Measurements from ENCODE around the gene CLCN6. TPM values are rescaled to one million over a fixed set of nuclear protein-coding genes. Genes with fewer than 3 reads are reported as not detected.

CLCN6 gene
- polyA plus RNA-seq, 4 donors: 9.2 to 20.9 (median 12.1) TPM

DNA sequence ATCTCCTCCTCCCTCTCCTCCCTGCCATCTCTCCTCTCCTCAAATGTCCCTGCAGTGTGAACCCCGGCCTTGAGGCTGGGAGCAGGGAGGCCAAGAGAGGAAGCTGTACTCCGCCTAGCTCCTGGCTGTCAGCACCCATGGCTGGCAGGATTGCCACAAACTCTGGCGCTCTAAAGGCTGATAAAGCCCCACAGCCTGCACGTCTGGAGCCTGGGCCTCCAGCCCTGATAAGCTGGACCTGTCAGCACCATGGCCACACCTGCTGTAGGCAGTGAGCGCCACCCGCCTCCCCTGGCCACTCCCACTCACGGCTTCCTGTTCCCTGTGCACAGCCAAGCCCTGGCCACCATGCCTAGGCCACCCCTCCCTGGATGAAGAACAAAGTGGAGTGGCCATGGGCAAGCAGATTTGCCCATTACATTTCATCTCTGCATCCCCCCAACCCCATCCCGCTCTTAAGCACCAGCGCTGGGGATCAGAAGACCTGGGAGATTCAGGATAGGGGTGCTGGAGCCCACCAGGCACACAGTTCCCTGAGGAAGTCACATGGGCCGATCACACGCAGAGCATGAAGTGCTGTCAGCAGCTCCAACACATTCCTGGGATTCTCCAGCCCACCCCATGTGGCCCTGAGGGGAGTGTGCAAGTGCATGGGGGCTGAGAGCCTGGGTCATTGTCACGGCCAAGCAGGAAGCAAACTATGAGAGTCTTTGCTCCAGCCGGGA lies 77.0 kb downstream of the CLCN6 start:
- H3K36me3 ChIP-seq (ENCODE audit: control insufficient read depth in 3 of 3, insufficient read depth in 2 of 3, low read depth in 1 of 3, low read length in 3 of 3): no peaks in the 10 kb centered on the region
- 41 to 45% (median 43%) methylated on average over 12 to 13 of the region's 13 CpGs for WGBS, 3 donors
- FAIRE-seq (no peak), DNase-seq (peak; percentile 87 to 90)
- peaks cover 0 to 22% (median 0%) of the 10 kb centered on the region in 3 donors for H3K4me1 ChIP-seq (ENCODE audit: control insufficient read depth in 3 of 3, insufficient read depth in 2 of 3, low read depth in 1 of 3, low read length in 2 of 3)
- no peaks in the 10 kb centered on the region for H3K9me3 ChIP-seq (ENCODE audit: control insufficient read depth in 2 of 2, insufficient read depth in 1 of 2, low read depth in 1 of 2, low read length in 1 of 2)
- no peak overlapping the region for H3K27ac ChIP-seq (ENCODE audit: low read depth in 1 of 3, low read length in 2 of 3)
- peaks cover 0 to 3% (median 0%) of the 10 kb centered on the region in 3 donors for H3K27me3 ChIP-seq (ENCODE audit: control insufficient read depth in 3 of 3, insufficient read depth in 3 of 3, low read length in 3 of 3)
- H3K4me3 ChIP-seq (ENCODE audit: low read depth in 1 of 3, low read length in 3 of 3): no peak overlapping the region

DNA sequence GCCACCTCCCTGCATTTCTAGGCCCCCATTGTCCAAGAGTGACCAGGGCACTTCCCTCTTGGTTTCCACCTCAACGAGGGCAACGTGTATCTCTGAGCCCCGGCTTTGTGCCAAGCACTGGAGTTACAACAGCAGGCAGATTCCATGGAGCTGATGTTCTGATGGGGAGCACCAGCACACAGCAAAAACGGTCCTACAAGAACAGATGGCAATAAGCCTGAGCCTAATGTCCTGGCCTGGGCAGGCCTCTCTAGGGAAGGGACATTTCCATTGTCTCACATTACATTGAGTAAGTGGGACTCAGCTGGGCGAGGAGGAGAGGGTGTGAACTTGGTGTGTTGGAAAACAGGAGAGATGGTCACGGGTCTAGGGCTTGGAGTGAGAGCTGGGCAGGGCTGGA lies 79.9 kb downstream of the CLCN6 start:
- no peaks in the 10 kb centered on the region for H3K27me3 ChIP-seq (ENCODE audit: control insufficient read depth in 3 of 3, insufficient read depth in 3 of 3, low read length in 3 of 3)
- H3K27ac ChIP-seq (ENCODE audit: low read depth in 1 of 3, low read length in 2 of 3): no peak overlapping the region
- H3K4me3 ChIP-seq (ENCODE audit: low read depth in 1 of 3, low read length in 3 of 3): no peak overlapping the region
- peaks cover 0 to 18% (median 0%) of the 10 kb centered on the region in 3 donors for H3K4me1 ChIP-seq (ENCODE audit: control insufficient read depth in 3 of 3, insufficient read depth in 2 of 3, low read depth in 1 of 3, low read length in 2 of 3)
- DNase-seq (no peak), FAIRE-seq (no peak)
- 67 to 78% (median 71%) methylated on average over 6 of the region's 6 CpGs for WGBS, 3 donors
- no peaks in the 10 kb centered on the region for H3K9me3 ChIP-seq (ENCODE audit: control insufficient read depth in 2 of 2, insufficient read depth in 1 of 2, low read depth in 1 of 2, low read length in 1 of 2)
- H3K36me3 ChIP-seq (ENCODE audit: control insufficient read depth in 3 of 3, insufficient read depth in 2 of 3, low read depth in 1 of 3, low read length in 3 of 3): no peaks in the 10 kb centered on the region

DNA sequence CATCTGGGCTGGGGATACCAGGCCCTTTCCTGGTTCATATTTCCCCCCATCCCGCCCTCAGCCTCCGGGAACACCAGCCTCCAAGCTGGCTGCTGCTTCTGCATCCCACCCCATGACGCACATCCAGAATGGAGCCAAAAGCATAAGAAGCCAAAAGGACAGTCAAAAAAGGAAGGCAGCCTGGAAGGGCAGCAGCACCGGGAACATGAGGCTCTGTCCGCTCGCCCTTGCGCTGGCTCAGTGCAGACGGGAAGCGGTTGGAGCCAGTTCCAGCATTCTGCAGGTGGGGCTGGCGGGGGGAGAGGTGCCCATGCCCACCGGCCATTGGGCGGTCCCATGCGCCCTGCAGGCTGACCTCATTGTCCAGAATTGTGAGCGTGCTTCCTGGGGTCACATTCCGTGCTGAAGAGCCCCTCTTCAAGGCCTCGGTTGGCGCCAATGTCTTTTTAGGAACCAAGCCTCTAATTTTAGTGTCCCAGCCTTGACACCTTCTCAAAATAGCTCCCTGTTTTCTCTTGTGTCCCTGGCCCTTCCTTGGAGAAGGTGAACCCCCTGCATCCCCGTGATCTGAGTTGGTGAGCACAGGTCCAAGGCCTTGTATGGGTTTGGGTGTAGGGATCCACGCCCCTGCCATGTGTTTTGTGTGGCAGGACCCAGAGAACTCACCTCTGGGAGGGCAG lies 81.1 kb downstream of the CLCN6 start:
- Histone ChIP-seq H3K27me3 (ENCODE audit: control insufficient read depth in 3 of 3, insufficient read depth in 3 of 3, low read length in 3 of 3) (no peaks in the 10 kb centered on the region), H3K4me3 (ENCODE audit: low read depth in 1 of 3, low read length in 3 of 3) (no peak overlapping the region), H3K36me3 (ENCODE audit: control insufficient read depth in 3 of 3, insufficient read depth in 2 of 3, low read depth in 1 of 3, low read length in 3 of 3) (no peaks in the 10 kb centered on the region), H3K9me3 (ENCODE audit: control insufficient read depth in 2 of 2, insufficient read depth in 1 of 2, low read depth in 1 of 2, low read length in 1 of 2) (no peaks in the 10 kb centered on the region), H3K27ac (ENCODE audit: low read depth in 1 of 3, low read length in 2 of 3) (no peak overlapping the region), H3K4me1 (ENCODE audit: control insufficient read depth in 3 of 3, insufficient read depth in 2 of 3, low read depth in 1 of 3, low read length in 2 of 3) (peaks cover 0 to 10% (median 0%) of the 10 kb centered on the region in 3 donors)
- no peak for FAIRE-seq
- DNase-seq: no peak
- 83 to 84% (median 83%) methylated on average over 19 of the region's 19 CpGs for WGBS, 3 donors

DNA sequence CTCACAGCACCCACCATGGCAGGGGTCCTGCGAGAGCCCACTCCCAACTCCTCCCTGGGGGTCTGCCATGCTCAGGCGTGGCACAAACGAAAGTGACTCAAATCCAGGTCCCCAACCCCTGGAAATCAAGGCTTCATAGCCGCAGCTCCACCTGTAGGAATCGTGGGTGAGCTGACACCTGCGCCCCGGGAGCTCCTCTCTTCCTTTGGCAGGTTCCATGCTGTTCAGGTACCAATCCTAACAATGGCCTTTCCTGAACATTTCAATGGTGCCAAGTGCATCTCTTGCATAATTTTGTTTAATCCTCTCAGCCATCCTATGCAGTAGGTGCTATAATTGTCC lies 81.6 kb downstream of the CLCN6 start:
- FAIRE-seq (no peak), DNase-seq (no peak)

DNA sequence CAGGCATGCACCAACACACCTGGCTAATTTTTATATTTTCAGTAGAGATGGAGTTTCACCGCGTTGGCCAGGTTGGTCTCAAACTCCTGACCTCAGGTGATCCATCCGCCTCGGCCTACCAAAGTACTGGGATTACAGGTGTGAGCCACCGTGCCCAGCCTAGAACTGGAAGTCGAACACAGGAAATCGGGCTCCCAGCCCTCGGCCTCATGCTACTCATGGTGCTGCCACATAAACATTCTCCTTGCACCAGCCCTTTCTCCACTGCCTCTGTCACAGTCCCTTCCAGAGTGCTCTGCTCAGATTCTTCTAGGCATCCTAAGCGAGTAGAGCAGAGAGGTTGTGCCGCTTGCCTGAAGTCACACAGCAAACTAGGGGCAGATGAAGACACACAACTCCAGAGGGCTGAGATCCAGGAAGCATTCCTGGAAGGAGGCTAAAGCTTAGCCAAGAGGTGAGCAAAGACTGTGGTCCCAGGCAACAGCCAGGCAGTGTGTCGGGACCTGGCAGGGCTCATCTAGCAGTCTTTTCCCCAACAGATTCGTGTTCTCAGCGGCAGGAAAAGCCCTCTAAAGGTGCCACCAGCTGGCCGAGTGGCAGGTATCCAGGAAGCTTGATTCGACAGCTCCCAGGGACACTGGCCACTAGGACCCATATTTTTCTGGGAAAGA lies 82.3 kb downstream of the CLCN6 start:
- 78 to 83% (median 82%) methylated on average over 15 of the region's 15 CpGs for WGBS, 3 donors
- H3K4me1 ChIP-seq (ENCODE audit: control insufficient read depth in 3 of 3, insufficient read depth in 2 of 3, low read depth in 1 of 3, low read length in 2 of 3): no peaks in the 10 kb centered on the region

More for the DNA sequence above, 81.6 kb downstream of the CLCN6 start:
- Histone ChIP-seq H3K9me3 (ENCODE audit: control insufficient read depth in 2 of 2, insufficient read depth in 1 of 2, low read depth in 1 of 2, low read length in 1 of 2) (no peaks in the 10 kb centered on the region), H3K27ac (ENCODE audit: low read depth in 1 of 3, low read length in 2 of 3) (no peak overlapping the region), H3K27me3 (ENCODE audit: control insufficient read depth in 3 of 3, insufficient read depth in 3 of 3, low read length in 3 of 3) (no peaks in the 10 kb centered on the region), H3K4me1 (ENCODE audit: control insufficient read depth in 3 of 3, insufficient read depth in 2 of 3, low read depth in 1 of 3, low read length in 2 of 3) (peaks cover 0 to 5% (median 0%) of the 10 kb centered on the region in 3 donors), H3K4me3 (ENCODE audit: low read depth in 1 of 3, low read length in 3 of 3) (no peak overlapping the region), H3K36me3 (ENCODE audit: control insufficient read depth in 3 of 3, insufficient read depth in 2 of 3, low read depth in 1 of 3, low read length in 3 of 3) (no peaks in the 10 kb centered on the region)
- WGBS, 3 donors: 57 to 79% (median 71%) methylated on average over 7 of the region's 7 CpGs

DNA sequence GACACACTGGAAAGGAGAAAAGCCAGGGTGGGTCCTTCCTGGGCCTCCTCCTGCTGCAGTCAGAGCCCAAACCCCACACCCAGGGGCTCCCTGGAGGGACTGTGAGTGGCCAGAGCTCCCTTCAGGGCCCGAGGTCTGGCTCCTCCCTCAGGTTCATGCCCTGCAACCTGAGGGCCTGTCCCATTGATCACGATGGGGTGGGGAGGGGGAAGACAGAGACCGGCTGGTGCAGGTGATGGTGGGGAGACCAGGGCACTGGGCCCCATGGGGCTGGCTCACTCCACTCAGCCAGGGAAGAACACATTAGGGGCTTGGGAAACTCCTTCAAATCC lies 82.9 kb downstream of the CLCN6 start:
- no peak for DNase-seq
- FAIRE-seq: no peak
- no peak overlapping the region for H3K27ac ChIP-seq (ENCODE audit: low read depth in 1 of 3, low read length in 2 of 3)
- no peaks in the 10 kb centered on the region for H3K36me3 ChIP-seq (ENCODE audit: control insufficient read depth in 3 of 3, insufficient read depth in 2 of 3, low read depth in 1 of 3, low read length in 3 of 3)
- H3K4me3 ChIP-seq (ENCODE audit: low read depth in 1 of 3, low read length in 3 of 3): no peak overlapping the region
- H3K27me3 ChIP-seq (ENCODE audit: control insufficient read depth in 3 of 3, insufficient read depth in 3 of 3, low read length in 3 of 3): no peaks in the 10 kb centered on the region
- H3K9me3 ChIP-seq (ENCODE audit: control insufficient read depth in 2 of 2, insufficient read depth in 1 of 2, low read depth in 1 of 2, low read length in 1 of 2): no peaks in the 10 kb centered on the region
- no peaks in the 10 kb centered on the region for H3K4me1 ChIP-seq (ENCODE audit: control insufficient read depth in 3 of 3, insufficient read depth in 2 of 3, low read depth in 1 of 3, low read length in 2 of 3)
- 41 to 51% (median 46%) methylated on average over 3 of the region's 3 CpGs for WGBS, 3 donors

More for the DNA sequence above, 82.3 kb downstream of the CLCN6 start:
- Histone ChIP-seq H3K27me3 (ENCODE audit: control insufficient read depth in 3 of 3, insufficient read depth in 3 of 3, low read length in 3 of 3) (no peaks in the 10 kb centered on the region), H3K4me3 (ENCODE audit: low read depth in 1 of 3, low read length in 3 of 3) (no peak overlapping the region), H3K27ac (ENCODE audit: low read depth in 1 of 3, low read length in 2 of 3) (no peak overlapping the region), H3K9me3 (ENCODE audit: control insufficient read depth in 2 of 2, insufficient read depth in 1 of 2, low read depth in 1 of 2, low read length in 1 of 2) (no peaks in the 10 kb centered on the region), H3K36me3 (ENCODE audit: control insufficient read depth in 3 of 3, insufficient read depth in 2 of 3, low read depth in 1 of 3, low read length in 3 of 3) (no peaks in the 10 kb centered on the region)
- FAIRE-seq: no peak
- DNase-seq: no peak

DNA sequence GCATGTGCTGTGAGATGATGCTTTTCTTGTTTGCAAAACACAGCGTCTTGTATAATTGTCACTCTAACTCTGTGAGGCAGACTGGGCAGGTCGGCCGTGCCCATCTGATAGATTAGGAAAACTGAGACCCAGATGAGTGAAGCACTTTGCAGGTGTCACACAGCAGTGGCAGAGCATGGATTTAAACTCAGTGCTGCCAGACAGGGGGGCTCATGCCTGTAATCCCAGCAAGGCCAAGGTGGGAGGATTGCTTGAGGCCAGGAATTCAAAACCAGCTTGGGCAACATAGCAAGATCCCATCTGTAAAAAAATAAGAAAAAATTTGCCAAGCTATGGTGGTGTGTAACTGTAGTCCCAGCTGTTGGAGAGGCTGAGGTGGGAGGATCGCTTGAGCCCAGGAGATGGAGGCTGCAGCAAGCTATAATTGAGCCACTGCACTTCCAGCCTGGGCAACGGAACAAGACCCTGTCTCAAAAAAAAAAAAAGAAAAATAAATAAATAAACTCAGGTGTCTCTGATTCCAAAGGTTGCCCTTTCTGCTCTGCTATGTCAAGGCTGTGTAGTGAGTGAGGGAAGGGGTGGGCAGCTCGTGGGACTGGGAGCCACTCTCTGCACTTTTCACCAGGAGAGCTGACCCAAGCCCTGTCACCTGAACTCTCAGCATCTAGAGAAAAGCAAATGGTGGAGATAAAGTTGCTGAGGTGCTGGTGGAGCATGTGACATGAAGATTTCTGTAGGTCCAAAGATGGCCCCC lies 85.6 kb downstream of the CLCN6 start:
- 61 to 70% (median 64%) methylated on average over 6 of the region's 6 CpGs for WGBS, 3 donors
- Histone ChIP-seq H3K36me3 (ENCODE audit: control insufficient read depth in 3 of 3, insufficient read depth in 2 of 3, low read depth in 1 of 3, low read length in 3 of 3) (no peaks in the 10 kb centered on the region), H3K4me1 (ENCODE audit: control insufficient read depth in 3 of 3, insufficient read depth in 2 of 3, low read depth in 1 of 3, low read length in 2 of 3) (no peaks in the 10 kb centered on the region), H3K27ac (ENCODE audit: low read depth in 1 of 3, low read length in 2 of 3) (no peak overlapping the region), H3K9me3 (ENCODE audit: control insufficient read depth in 2 of 2, insufficient read depth in 1 of 2, low read depth in 1 of 2, low read length in 1 of 2) (no peaks in the 10 kb centered on the region), H3K27me3 (ENCODE audit: control insufficient read depth in 3 of 3, insufficient read depth in 3 of 3, low read length in 3 of 3) (peaks cover 0 to 4% (median 0%) of the 10 kb centered on the region in 3 donors), H3K4me3 (ENCODE audit: low read depth in 1 of 3, low read length in 3 of 3) (no peak overlapping the region)
- DNase-seq (no peak), FAIRE-seq (no peak)

All from small intestine (tissue), 7 donors.